K562 (cell line): ENCODE data around the gene DYNLT3. TPM values are rescaled to one million over a fixed set of nuclear protein-coding genes. Genes with fewer than 3 reads are reported as not detected.

Experiments
- ATAC-seq: fragments of 200-7000 bp; cut with Tn5 transposase; 3 replicates; pipeline ENCODE4 v1.9.1; 2020; ENCODE audit warnings: moderate library complexity
- BruUV-seq: library from RNA; stranded (reverse); fragments of 400-500 nt; replicated peaks from 2 replicates; lab custom pipeline; 2021; lab: Mats Ljungman, UMichigan
- CTCF ChIA-PET: fragments of 300-600 bp; formaldehyde crosslinking; extraction: SDS; loops from one replicate; lab custom pipeline; 2021; ENCODE audit warnings: low intra/inter-chr PET ratio; lab: Yijun Ruan, JAX
- POLR2A ChIA-PET: fragments of 300-600, 350-650 bp; sonication (Branson Sonifier 250); formaldehyde crosslinking; extraction: SDS; loops from one replicate; lab custom pipeline; 2021; ENCODE audit warnings: antibody characterized with exemption, inconsistent platforms; lab: Yijun Ruan, JAX
- DNase-seq, 4 experiments: peaks; one replicate each; pipeline versions ENCODE4 v3.0.0 to v3.0.0-alpha.2; 2011 to 2018; ENCODE audit warnings: low spot score in 3 of 4, mixed read lengths in 3 of 4; ENCODE audit errors: extremely low read depth in 1 of 4
- FAIRE-seq: peaks from 2 replicates; lab custom pipeline; 2011; peaks lifted over from hg19 to GRCh38; lab: Jason Lieb, UNC
- H2AFZ ChIP-seq: 2 replicates; pipeline ENCODE4 v1.6.0; 2011; ENCODE audit warnings: low read depth, low read length, control low read depth, inconsistent platforms
- H3K27ac ChIP-seq: fragments of 200-600 bp; 3 replicates; pipeline ENCODE4 v1.8.0; 2011; ENCODE audit warnings: low read depth, mild to moderate bottlenecking, control low read depth, inconsistent platforms, low read length, moderate library complexity, mixed read lengths; ENCODE audit errors: extremely low read depth
- H3K27me3 ChIP-seq, 2 experiments: fragments of 300-600 bp in 1 of 2; 2 replicates in 1 of 2; 3 replicates in 1 of 2; pipeline versions ENCODE4 v1.6.0 to v1.8.0; 2011; ENCODE audit warnings: inconsistent platforms in 2 of 2, low read length in 2 of 2, mild to moderate bottlenecking in 1 of 2, mixed read lengths in 1 of 2, moderate library complexity in 1 of 2; ENCODE audit not compliant: control insufficient read depth in 2 of 2, insufficient read depth in 2 of 2
- H3K36me3 ChIP-seq: fragments of 300-600 bp; 3 replicates; pipeline ENCODE4 v1.8.0; 2011; ENCODE audit warnings: mild to moderate bottlenecking, low read length, inconsistent platforms; ENCODE audit not compliant: control insufficient read depth, insufficient read depth
- H3K4me1 ChIP-seq, 2 experiments: fragments of 200-600 bp in 1 of 2; replicated peaks in 1 of 2; 2 replicates in 1 of 2; 3 replicates in 1 of 2; pipeline versions ENCODE4 v1.5.1 to v1.8.0; 2011; ENCODE audit warnings: inconsistent platforms in 2 of 2, low read length in 2 of 2, mild to moderate bottlenecking in 1 of 2, mixed read lengths in 1 of 2, moderate library complexity in 1 of 2; ENCODE audit not compliant: control insufficient read depth in 2 of 2, insufficient read depth in 2 of 2
- H3K4me2 ChIP-seq: 2 replicates; pipeline ENCODE4 v1.6.1; 2011; ENCODE audit warnings: low read length, control low read depth, inconsistent platforms, mixed read lengths; ENCODE audit not compliant: insufficient read depth
- H3K4me3 ChIP-seq: fragments of 200-600 bp; sonication (generic), shearing (Covaris generic); 2 replicates; pipeline ENCODE4 v1.5.1; 2016; ENCODE audit warnings: control low read depth, inconsistent platforms
- H3K79me2 ChIP-seq: fragments of 200-600 bp; 3 replicates; pipeline ENCODE4 v1.8.0; 2011; ENCODE audit warnings: low read length, inconsistent platforms; ENCODE audit not compliant: control insufficient read depth, insufficient read depth
- H3K9ac ChIP-seq, 2 experiments: 2 replicates each; pipeline versions ENCODE4 v1.6.0 to v1.6.1; 2011; ENCODE audit warnings: low read depth in 2 of 2, low read length in 2 of 2, control low read depth in 1 of 2, inconsistent platforms in 1 of 2, mild to moderate bottlenecking in 1 of 2, mixed read lengths in 1 of 2; ENCODE audit not compliant: insufficient read depth in 1 of 2
- H3K9me1 ChIP-seq: one replicate; pipeline ENCODE4 v1.6.0; 2011; ENCODE audit warnings: inconsistent platforms, mild to moderate bottlenecking, low read length, moderate library complexity; ENCODE audit not compliant: control insufficient read depth, insufficient read depth
- H3K9me3 ChIP-seq: replicated peaks from 2 replicates; pipeline ENCODE4 v1.5.1; 2011; ENCODE audit warnings: low read depth, low read length, inconsistent platforms; ENCODE audit not compliant: control insufficient read depth, insufficient read depth
- H4K20me1 ChIP-seq: replicated peaks from 2 replicates; pipeline ENCODE4 v1.6.1; 2011; ENCODE audit warnings: low read length, inconsistent platforms, mixed read lengths; ENCODE audit not compliant: control insufficient read depth, insufficient read depth
- ARID2 ChIP-seq: fragments of 450-650 bp; IDR thresholded peaks from 2 replicates; pipeline ENCODE4 v1.6.1; 2017; ENCODE audit warnings: antibody characterized with exemption, mild to moderate bottlenecking
- CEBPB ChIP-seq: fragments of 450-650 bp; IDR thresholded peaks from 2 replicates; pipeline ENCODE4 v1.6.1; 2016; ENCODE audit warnings: missing genetic modification characterization, missing compliant biosample characterization
- IRF2 ChIP-seq: sonication (generic); formaldehyde crosslinking; IDR thresholded peaks from 2 replicates; pipeline ENCODE4 v1.8.1; 2022; ENCODE audit warnings: mild to moderate bottlenecking, missing genetic modification reagents
- KAT7 ChIP-seq: sonication (generic); formaldehyde crosslinking; IDR thresholded peaks from 2 replicates; pipeline ENCODE4 v1.8.0; 2022; ENCODE audit warnings: missing genetic modification reagents, mild to moderate bottlenecking, borderline replicate concordance
- SMAD4 ChIP-seq: fragments of 250-450 bp; sonication (Bioruptor Pico); conservative IDR thresholded peaks from 2 replicates; pipeline ENCODE4 v1.8.0; 2021; ENCODE audit warnings: inconsistent platforms, mild to moderate bottlenecking, moderate library complexity
- TAF7 ChIP-seq: fragments of 450-650 bp; IDR thresholded peaks from 2 replicates; pipeline ENCODE4 v1.6.1; 2016; ENCODE audit warnings: missing genetic modification characterization, missing compliant biosample characterization
- ZFP30 ChIP-seq: fragments of 250-450 bp; sonication (Bioruptor Pico); IDR thresholded peaks from 2 replicates; pipeline ENCODE4 v1.8.0; 2022; ENCODE audit warnings: moderate library complexity, mild to moderate bottlenecking, inconsistent platforms, borderline replicate concordance
- ZFP36 ChIP-seq: fragments of 150-350 bp; IDR thresholded peaks from 2 replicates; pipeline ENCODE4 v1.6.1; 2018; ENCODE audit warnings: low read length, low read depth; ENCODE audit not compliant: partially characterized antibody
- ZNF282 ChIP-seq: sonication (generic); formaldehyde crosslinking; IDR thresholded peaks from 2 replicates; pipeline ENCODE4 v1.8.1; 2023; ENCODE audit warnings: missing genetic modification reagents
- WGBS: fragments of 100-300 bp; shearing (Covaris generic); methylation state at CpG from one replicate; pipeline ENCODE4 v1.1.6; 2016; ENCODE audit warnings: low coverage, mixed read lengths; ENCODE audit not compliant: insufficient coverage; ENCODE audit errors: missing lambda C conversion rate; 5-methylcytosine and 5-hydroxymethylcytosine counted together
- in situ Hi-C: fragments of 300-500 bp; cut with MboI; formaldehyde crosslinking; loops from 4 replicates; pipeline ENCODE4 v1.15.0; 2018; ENCODE audit warnings: inconsistent platforms, mixed read lengths
- intact Hi-C: fragments of 100-400 bp; cut with micrococcal nuclease; formaldehyde crosslinking; loops from 2 replicates; pipeline ENCODE4 v1.14.2; 2022
- polyA plus RNA-seq, 8 experiments: library from polyadenylated mRNA; depleted of rRNA in 4 of 8; stranded (reverse) in 5 of 8; unstranded in 3 of 8; fragments of >200 nt; fragmentation: Nextera tagmentation in 2 of 8; fragmentation: Illumina TruSeq in 1 of 8; extraction: Ambion mirVana in 2 of 8; extraction: Trizol in 1 of 8; gene quantifications; 2 replicates each; pipeline versions ENCODE4 v1.2.1 to v1.2.3, GENCODE V29; 2011 to 2014; ENCODE audit warnings: inconsistent platforms in 1 of 8, missing spikeins in 1 of 8
- total RNA-seq, 7 experiments: library from RNA; depleted of rRNA in 6 of 7; stranded (reverse); fragments of >200 nt in 6 of 7; fragmentation: Illumina TruSeq in 2 of 7; extraction: Trizol in 2 of 7; gene quantifications; 2 replicates each; pipeline versions ENCODE4 v1.2.1 to v1.2.3, GENCODE V29; 2011 to 2021; ENCODE audit warnings: low replicate concordance in 1 of 7
- TF ChIP-seq, protein P1 (sequence below), 2 experiments: fragments of 250-450 bp in 1 of 2; fragments of 450-650 bp in 1 of 2; sonication (Bioruptor Pico) in 1 of 2; IDR thresholded peaks; 2 replicates each; pipeline versions ENCODE4 v1.6.1 to v1.8.0; 2016 to 2021; ENCODE audit warnings: mild to moderate bottlenecking in 2 of 2, moderate library complexity in 2 of 2, missing compliant biosample characterization in 1 of 2, missing genetic modification characterization in 1 of 2
- TF ChIP-seq, protein P2 (sequence below): fragments of 250-450 bp; sonication (Bioruptor Pico); IDR thresholded peaks from 2 replicates; pipeline ENCODE4 v1.8.0; 2022; ENCODE audit warnings: moderate library complexity, mild to moderate bottlenecking, inconsistent platforms
- TF ChIP-seq, protein P3 (sequence below), 2 experiments: fragments of 450-650 bp; IDR thresholded peaks; 2 replicates each; pipeline ENCODE4 v1.6.1; 2018; ENCODE audit warnings: mild to moderate bottlenecking in 2 of 2, low read depth in 1 of 2; ENCODE audit not compliant: partially characterized antibody in 2 of 2

The DYNLT3 gene
- total and polyA plus RNA-seq, 9 of the 15 experiments (the other 6 are each of a cell fraction or from before 2014, with no cell fraction given) = 4.5 to 17.5 (median 8.3) TPM

DNA sequence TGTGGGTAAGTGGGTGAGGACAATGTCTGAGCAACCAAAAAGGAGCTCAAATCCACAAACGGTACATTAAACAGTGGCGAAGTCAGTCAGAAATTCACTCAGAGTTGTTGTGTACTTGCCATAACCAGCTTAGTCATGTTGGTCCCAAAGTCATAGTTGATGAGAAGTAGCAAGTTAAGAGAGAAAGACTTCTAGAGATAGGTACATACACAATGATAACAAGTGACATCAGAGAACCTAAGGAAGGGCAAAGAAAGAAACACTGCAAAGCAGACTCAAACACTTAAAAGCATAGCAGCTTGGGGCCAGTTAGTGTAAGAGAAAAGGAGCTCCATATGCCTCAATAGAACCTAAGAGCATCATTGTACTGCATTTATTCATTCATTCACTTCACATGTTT, 30.2 kb downstream of the DYNLT3 start:
- BruUV-seq = no TSS peak
- CTCF ChIA-PET = no interaction called here
- no peak overlapping the region for H3K4me3 ChIP-seq
- no peak overlapping the region for H3K27ac ChIP-seq
- no peak for FAIRE-seq
- no peaks in the 10 kb centered on the region for H3K27me3 ChIP-seq
- DNase-seq = no peak
- POLR2A ChIA-PET = no interaction called here
- no peak for ATAC-seq
- H2AFZ ChIP-seq = no peak overlapping the region
- H3K9ac ChIP-seq = no peak overlapping the region
- intact Hi-C loops (no loop called here), in situ Hi-C loops (no loop called here)
- no peak overlapping the region for H3K4me2 ChIP-seq
- H3K4me1 ChIP-seq = no peaks in the 10 kb centered on the region; a peak in 2 of 5 replicates
- H3K9me3 ChIP-seq = no peaks in the 10 kb centered on the region
- H4K20me1 ChIP-seq = no peaks in the 10 kb centered on the region
- H3K9me1 ChIP-seq = no peaks in the 10 kb centered on the region
- no peaks in the 10 kb centered on the region for H3K36me3 ChIP-seq
- 24% methylated on average over 2 of the region's 2 CpGs for WGBS
- H3K79me2 ChIP-seq = no peaks in the 10 kb centered on the region
- TF ChIP-seq, protein P1, sequence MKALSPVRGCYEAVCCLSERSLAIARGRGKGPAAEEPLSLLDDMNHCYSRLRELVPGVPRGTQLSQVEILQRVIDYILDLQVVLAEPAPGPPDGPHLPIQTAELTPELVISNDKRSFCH (CRISPR knock-in tag; IDR thresholded peaks at IDR 0.05) = no peak
- TF ChIP-seq, protein P1 (tag; IDR thresholded peaks at IDR 0.05) = no peak
- TF ChIP-seq, protein P2, sequence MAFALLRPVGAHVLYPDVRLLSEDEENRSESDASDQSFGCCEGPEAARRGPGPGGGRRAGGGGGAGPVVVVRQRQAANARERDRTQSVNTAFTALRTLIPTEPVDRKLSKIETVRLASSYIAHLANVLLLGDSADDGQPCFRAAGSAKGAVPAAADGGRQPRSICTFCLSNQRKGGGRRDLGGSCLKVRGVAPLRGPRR (CRISPR knock-in tag) = no peak
- no peak for TF ChIP-seq ZFP30
- TF ChIP-seq ZNF282 = no peak
- TF ChIP-seq ARID2 = no peak
- no peak for TF ChIP-seq KAT7 (CRISPR knock-in tag)
- no peak for TF ChIP-seq CEBPB (tag)
- TF ChIP-seq SMAD4 (CRISPR knock-in tag) = no peak
- TF ChIP-seq TAF7 (tag) = no peak
- TF ChIP-seq, protein P3, sequence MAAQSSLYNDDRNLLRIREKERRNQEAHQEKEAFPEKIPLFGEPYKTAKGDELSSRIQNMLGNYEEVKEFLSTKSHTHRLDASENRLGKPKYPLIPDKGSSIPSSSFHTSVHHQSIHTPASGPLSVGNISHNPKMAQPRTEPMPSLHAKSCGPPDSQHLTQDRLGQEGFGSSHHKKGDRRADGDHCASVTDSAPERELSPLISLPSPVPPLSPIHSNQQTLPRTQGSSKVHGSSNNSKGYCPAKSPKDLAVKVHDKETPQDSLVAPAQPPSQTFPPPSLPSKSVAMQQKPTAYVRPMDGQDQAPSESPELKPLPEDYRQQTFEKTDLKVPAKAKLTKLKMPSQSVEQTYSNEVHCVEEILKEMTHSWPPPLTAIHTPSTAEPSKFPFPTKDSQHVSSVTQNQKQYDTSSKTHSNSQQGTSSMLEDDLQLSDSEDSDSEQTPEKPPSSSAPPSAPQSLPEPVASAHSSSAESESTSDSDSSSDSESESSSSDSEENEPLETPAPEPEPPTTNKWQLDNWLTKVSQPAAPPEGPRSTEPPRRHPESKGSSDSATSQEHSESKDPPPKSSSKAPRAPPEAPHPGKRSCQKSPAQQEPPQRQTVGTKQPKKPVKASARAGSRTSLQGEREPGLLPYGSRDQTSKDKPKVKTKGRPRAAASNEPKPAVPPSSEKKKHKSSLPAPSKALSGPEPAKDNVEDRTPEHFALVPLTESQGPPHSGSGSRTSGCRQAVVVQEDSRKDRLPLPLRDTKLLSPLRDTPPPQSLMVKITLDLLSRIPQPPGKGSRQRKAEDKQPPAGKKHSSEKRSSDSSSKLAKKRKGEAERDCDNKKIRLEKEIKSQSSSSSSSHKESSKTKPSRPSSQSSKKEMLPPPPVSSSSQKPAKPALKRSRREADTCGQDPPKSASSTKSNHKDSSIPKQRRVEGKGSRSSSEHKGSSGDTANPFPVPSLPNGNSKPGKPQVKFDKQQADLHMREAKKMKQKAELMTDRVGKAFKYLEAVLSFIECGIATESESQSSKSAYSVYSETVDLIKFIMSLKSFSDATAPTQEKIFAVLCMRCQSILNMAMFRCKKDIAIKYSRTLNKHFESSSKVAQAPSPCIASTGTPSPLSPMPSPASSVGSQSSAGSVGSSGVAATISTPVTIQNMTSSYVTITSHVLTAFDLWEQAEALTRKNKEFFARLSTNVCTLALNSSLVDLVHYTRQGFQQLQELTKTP (IDR thresholded peaks at IDR 0.05; ENCODE audit: low read depth in 1 of 2, partially characterized antibody in 2 of 2) = no peak
- TF ChIP-seq ZFP36 = no peak
- TF ChIP-seq IRF2 (CRISPR knock-in tag) = no peak
- TF ChIP-seq, all 486 proteins: peak for 0
